ENCODE measurements around the gene CCDC57. TPM values are rescaled to one million over a fixed set of nuclear protein-coding genes. Genes with fewer than 3 reads are reported as not detected.

The CCDC57 gene
- polyA plus RNA-seq, 1 donor from 2014 or later: 70.9 TPM

DNA sequence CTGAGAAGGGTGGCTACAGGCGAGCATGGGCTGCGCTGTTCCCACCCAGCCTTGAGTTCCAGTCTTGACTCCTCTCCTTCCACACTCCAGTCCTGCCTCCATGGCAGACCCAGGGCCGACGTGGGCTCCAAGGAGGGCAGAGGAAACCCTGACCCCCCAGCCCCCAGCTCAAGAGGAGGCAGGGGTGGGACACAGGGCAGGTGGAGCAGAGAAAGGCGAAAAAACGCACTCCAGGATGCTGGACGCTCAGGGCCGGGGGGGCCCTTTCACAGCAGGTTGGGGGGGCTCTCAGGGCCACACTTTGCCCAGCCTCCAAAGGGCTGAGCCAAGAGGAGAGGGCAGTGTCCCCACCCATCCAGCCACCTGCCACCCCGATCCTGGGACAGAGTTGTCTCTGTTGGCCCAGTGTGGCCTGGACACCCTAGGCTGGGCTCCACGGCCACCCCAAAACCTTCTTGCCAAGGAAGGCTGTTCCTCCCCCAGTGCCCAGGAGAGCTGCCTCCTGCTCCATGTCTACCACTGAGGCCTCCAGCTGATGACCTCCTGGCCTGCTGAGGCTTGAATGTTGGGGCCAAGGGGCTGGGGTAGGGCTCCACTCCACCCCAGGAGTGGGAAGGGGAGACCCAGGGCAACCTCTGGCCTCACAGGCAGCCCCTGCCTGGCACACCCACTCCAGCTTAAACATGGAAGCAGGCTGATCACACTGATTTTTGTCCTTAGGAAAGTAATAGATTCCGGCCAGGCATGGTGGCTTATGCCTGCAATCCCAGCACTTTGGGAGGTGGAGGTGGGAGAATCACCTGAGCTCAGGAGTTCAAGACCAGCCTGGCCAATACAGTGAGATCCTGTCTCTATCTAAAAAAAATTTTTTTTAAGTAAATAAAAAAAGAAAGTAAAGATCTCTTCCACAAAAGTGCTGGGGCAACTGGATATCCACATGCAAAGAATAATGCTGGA is 7.4 kb upstream of the CCDC57 start:
- H2AFZ ChIP-seq (ENCODE audit: low read depth, low read length): no peak overlapping the region
- H4K20me1 ChIP-seq (ENCODE audit: insufficient read depth): no peaks in the 10 kb centered on the region
- no peaks in the 10 kb centered on the region for H3F3A ChIP-seq (ENCODE audit: insufficient read depth, low read length, poor library complexity, severe bottlenecking)
- no peaks in the 10 kb centered on the region for H3K79me2 ChIP-seq (replicated peaks; ENCODE audit: insufficient read depth, low read length)
- no peak overlapping the region for H3K4me3 ChIP-seq (ENCODE audit: low read length)
- no peak overlapping the region for H3K27ac ChIP-seq (ENCODE audit: low read length)
- no peaks in the 10 kb centered on the region for H3K9me3 ChIP-seq (ENCODE audit: low read length)
- TF ChIP-seq EZH2 (IDR thresholded peaks at IDR 0.05; ENCODE audit: borderline replicate concordance, insufficient read depth, low read length, poor library complexity, severe bottlenecking): no peak
- no peak for TF ChIP-seq EP300 (conservative IDR thresholded peaks at IDR 0.05; ENCODE audit: poor library complexity, severe bottlenecking)
- TF ChIP-seq MXI1 (conservative IDR thresholded peaks at IDR 0.05; ENCODE audit: poor library complexity, severe bottlenecking): no peak
- TF ChIP-seq, protein P1, sequence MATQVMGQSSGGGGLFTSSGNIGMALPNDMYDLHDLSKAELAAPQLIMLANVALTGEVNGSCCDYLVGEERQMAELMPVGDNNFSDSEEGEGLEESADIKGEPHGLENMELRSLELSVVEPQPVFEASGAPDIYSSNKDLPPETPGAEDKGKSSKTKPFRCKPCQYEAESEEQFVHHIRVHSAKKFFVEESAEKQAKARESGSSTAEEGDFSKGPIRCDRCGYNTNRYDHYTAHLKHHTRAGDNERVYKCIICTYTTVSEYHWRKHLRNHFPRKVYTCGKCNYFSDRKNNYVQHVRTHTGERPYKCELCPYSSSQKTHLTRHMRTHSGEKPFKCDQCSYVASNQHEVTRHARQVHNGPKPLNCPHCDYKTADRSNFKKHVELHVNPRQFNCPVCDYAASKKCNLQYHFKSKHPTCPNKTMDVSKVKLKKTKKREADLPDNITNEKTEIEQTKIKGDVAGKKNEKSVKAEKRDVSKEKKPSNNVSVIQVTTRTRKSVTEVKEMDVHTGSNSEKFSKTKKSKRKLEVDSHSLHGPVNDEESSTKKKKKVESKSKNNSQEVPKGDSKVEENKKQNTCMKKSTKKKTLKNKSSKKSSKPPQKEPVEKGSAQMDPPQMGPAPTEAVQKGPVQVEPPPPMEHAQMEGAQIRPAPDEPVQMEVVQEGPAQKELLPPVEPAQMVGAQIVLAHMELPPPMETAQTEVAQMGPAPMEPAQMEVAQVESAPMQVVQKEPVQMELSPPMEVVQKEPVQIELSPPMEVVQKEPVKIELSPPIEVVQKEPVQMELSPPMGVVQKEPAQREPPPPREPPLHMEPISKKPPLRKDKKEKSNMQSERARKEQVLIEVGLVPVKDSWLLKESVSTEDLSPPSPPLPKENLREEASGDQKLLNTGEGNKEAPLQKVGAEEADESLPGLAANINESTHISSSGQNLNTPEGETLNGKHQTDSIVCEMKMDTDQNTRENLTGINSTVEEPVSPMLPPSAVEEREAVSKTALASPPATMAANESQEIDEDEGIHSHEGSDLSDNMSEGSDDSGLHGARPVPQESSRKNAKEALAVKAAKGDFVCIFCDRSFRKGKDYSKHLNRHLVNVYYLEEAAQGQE (IDR thresholded peaks at IDR 0.05; ENCODE audit: borderline replicate concordance): no peak
- TF ChIP-seq, protein P2, sequence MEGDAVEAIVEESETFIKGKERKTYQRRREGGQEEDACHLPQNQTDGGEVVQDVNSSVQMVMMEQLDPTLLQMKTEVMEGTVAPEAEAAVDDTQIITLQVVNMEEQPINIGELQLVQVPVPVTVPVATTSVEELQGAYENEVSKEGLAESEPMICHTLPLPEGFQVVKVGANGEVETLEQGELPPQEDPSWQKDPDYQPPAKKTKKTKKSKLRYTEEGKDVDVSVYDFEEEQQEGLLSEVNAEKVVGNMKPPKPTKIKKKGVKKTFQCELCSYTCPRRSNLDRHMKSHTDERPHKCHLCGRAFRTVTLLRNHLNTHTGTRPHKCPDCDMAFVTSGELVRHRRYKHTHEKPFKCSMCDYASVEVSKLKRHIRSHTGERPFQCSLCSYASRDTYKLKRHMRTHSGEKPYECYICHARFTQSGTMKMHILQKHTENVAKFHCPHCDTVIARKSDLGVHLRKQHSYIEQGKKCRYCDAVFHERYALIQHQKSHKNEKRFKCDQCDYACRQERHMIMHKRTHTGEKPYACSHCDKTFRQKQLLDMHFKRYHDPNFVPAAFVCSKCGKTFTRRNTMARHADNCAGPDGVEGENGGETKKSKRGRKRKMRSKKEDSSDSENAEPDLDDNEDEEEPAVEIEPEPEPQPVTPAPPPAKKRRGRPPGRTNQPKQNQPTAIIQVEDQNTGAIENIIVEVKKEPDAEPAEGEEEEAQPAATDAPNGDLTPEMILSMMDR (IDR thresholded peaks at IDR 0.05; ENCODE audit: poor library complexity, severe bottlenecking): no peak
- no peak for TF ChIP-seq TAF1 (IDR thresholded peaks at IDR 0.05; ENCODE audit: low read depth)
- no peak for TF ChIP-seq SMC3 (conservative IDR thresholded peaks at IDR 0.05; ENCODE audit: poor library complexity)
- no peak for TF ChIP-seq POLR2AphosphoS5 (IDR thresholded peaks at IDR 0.05)
- TF ChIP-seq RAD21 (conservative IDR thresholded peaks at IDR 0.05): no peak
- no peaks in the 10 kb centered on the region for H3K9me2 ChIP-seq (ENCODE audit: insufficient read depth, low read length)
- no peak overlapping the region for H3K9ac ChIP-seq (ENCODE audit: low read length)
- H3K4me2 ChIP-seq (ENCODE audit: low read length): no peak overlapping the region
- no peaks in the 10 kb centered on the region for H3K27me3 ChIP-seq (ENCODE audit: insufficient read depth, low read depth, low read length)
- H3K36me3 ChIP-seq (ENCODE audit: insufficient read depth, low read length): no peaks in the 10 kb centered on the region

DNA sequence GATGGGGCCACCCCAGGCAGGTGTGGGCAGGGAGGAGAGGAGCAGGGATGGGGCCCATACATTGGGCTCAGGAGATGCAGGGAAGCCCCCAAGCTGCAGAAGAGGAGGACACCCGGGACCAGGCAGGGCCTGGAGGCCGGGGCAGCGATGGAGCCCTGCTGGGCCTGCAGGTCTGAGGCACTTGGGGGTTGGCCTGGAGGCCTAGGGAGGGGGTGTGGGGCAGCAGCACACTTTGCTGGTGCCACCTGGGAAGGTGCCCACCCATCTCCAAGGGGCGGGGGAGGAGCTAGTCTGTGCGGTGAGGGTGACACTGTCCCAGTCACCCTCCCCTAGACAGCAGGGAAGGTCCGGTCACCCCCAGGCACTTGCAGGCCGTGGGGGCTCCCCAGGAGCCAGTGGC is 6.4 kb upstream of the CCDC57 start:
- Histone ChIP-seq H3K79me2 (replicated peaks; ENCODE audit: insufficient read depth, low read length) (no peaks in the 10 kb centered on the region), H3K27me3 (ENCODE audit: insufficient read depth, low read depth, low read length) (no peaks in the 10 kb centered on the region), H3K4me2 (ENCODE audit: low read length) (no peak overlapping the region), H3F3A (ENCODE audit: insufficient read depth, low read length, poor library complexity, severe bottlenecking) (no peaks in the 10 kb centered on the region), H3K36me3 (ENCODE audit: insufficient read depth, low read length) (no peaks in the 10 kb centered on the region), H3K27ac (ENCODE audit: low read length) (no peak overlapping the region), H3K9ac (ENCODE audit: low read length) (no peak overlapping the region), H3K4me3 (ENCODE audit: low read length) (no peak overlapping the region), H3K9me2 (ENCODE audit: insufficient read depth, low read length) (no peaks in the 10 kb centered on the region), H2AFZ (ENCODE audit: low read depth, low read length) (no peak overlapping the region), H3K9me3 (ENCODE audit: low read length) (no peaks in the 10 kb centered on the region), H4K20me1 (ENCODE audit: insufficient read depth) (no peaks in the 10 kb centered on the region)
- no peak for TF ChIP-seq RAD21 (conservative IDR thresholded peaks at IDR 0.05)
- TF ChIP-seq EZH2 (IDR thresholded peaks at IDR 0.05; ENCODE audit: borderline replicate concordance, insufficient read depth, low read length, poor library complexity, severe bottlenecking): no peak

Measured in neural cell (in vitro differentiated cells).